ENCODE measurements around the gene NDUFS1.

- no peak for TF ChIP-seq CTCF (conservative IDR thresholded peaks at IDR 0.05; ENCODE audit: low read depth, low read length)
- no peak for TF ChIP-seq EZH2phosphoT487 (IDR thresholded peaks at IDR 0.05; ENCODE audit: borderline replicate concordance, low read length)
These were observed 13.6 kb downstream of the NDUFS1 start for GRCh38 chr2:206145665-206146064.
